GM12878 (cell line): ENCODE measurements around the gene CCDC141. TPM values are rescaled to one million over a fixed set of nuclear protein-coding genes. Genes with fewer than 3 reads are reported as not detected.

Experiments used
- ATAC-seq: fragments of 200-7000 bp; cut with Tn5 transposase; 3 replicates; pipeline ENCODE4 v1.9.1; 2020; ENCODE audit warnings: mild to moderate bottlenecking, moderate library complexity
- BruUV-seq: library from RNA; stranded (reverse); fragments of 400-500 nt; replicated peaks from 2 replicates; lab custom pipeline; 2021; lab: Mats Ljungman, UMichigan
- CTCF ChIA-PET: fragments of 300-600 bp; sonication (Branson Sonifier 250); formaldehyde crosslinking; extraction: SDS; loops from one replicate; lab custom pipeline; 2021; ENCODE audit warnings: inconsistent platforms; lab: Yijun Ruan, JAX
- POLR2A ChIA-PET: fragments of 350-600 bp; formaldehyde crosslinking; extraction: SDS; loops from one replicate; lab custom pipeline; 2021; ENCODE audit warnings: inconsistent platforms; lab: Charles Lee
- RAD21 ChIA-PET: fragments of 300-600 bp; sonication (Branson Sonifier 250); formaldehyde crosslinking; loops from one replicate; lab custom pipeline; 2023; ENCODE audit warnings: antibody characterized with exemption; ENCODE audit not compliant: unreplicated experiment; lab: Charles Lee
- SMC1A ChIA-PET: fragments of 300-600 bp; sonication (Branson Sonifier 250); formaldehyde crosslinking; loops from one replicate; lab custom pipeline; 2023; ENCODE audit not compliant: unreplicated experiment, uncharacterized antibody; lab: Charles Lee
- DNase-seq: peaks from one replicate; pipeline ENCODE4 v3.0.0-alpha.2; 2011; ENCODE audit warnings: low read depth, low spot score
- FAIRE-seq: peaks from 3 replicates; lab custom pipeline; 2011; peaks lifted over from hg19 to GRCh38; lab: Jason Lieb, UNC
- H2AFZ ChIP-seq: 2 replicates; pipeline ENCODE4 v1.6.0; 2011; ENCODE audit warnings: low read depth, low read length, control low read depth; ENCODE audit not compliant: control insufficient read depth
- H3K27ac ChIP-seq: 2 replicates; pipeline ENCODE4 v1.5.1; 2011; ENCODE audit warnings: control low read depth; ENCODE audit not compliant: control insufficient read depth, insufficient read depth
- H3K27me3 ChIP-seq, 2 experiments: replicated peaks in 1 of 2; 2 replicates each; pipeline versions ENCODE4 v1.6.0 to v1.6.1; 2011; ENCODE audit warnings: low read length in 1 of 2; ENCODE audit not compliant: control insufficient read depth in 2 of 2, insufficient read depth in 2 of 2
- H3K36me3 ChIP-seq, 2 experiments: 2 replicates each; pipeline ENCODE4 v1.5.1; 2011; ENCODE audit warnings: low read length in 1 of 2; ENCODE audit not compliant: control insufficient read depth in 2 of 2, insufficient read depth in 2 of 2
- H3K4me1 ChIP-seq: 2 replicates; pipeline ENCODE4 v1.6.1; 2011; ENCODE audit warnings: mild to moderate bottlenecking, low read length, moderate library complexity, mixed read lengths; ENCODE audit not compliant: control insufficient read depth, insufficient read depth
- H3K4me2 ChIP-seq: 2 replicates; pipeline ENCODE4 v1.6.0; 2011; ENCODE audit warnings: control low read depth; ENCODE audit not compliant: control insufficient read depth, insufficient read depth
- H3K4me3 ChIP-seq: fragments of 200-600 bp; sonication (generic); 2 replicates; pipeline ENCODE4 v1.5.1; 2016
- H3K79me2 ChIP-seq: 2 replicates; pipeline ENCODE4 v1.6.0; 2011; ENCODE audit warnings: low read length; ENCODE audit not compliant: control insufficient read depth, insufficient read depth
- H3K9ac ChIP-seq: 2 replicates; pipeline ENCODE4 v1.8.0; 2011; ENCODE audit warnings: low read length, control low read depth, mixed read lengths; ENCODE audit not compliant: control insufficient read depth, insufficient read depth
- H3K9me3 ChIP-seq: replicated peaks from 3 replicates; pipeline ENCODE4 v1.5.1; 2011; ENCODE audit warnings: mild to moderate bottlenecking, low read length; ENCODE audit not compliant: control insufficient read depth, insufficient read depth
- H4K20me1 ChIP-seq: 2 replicates; pipeline ENCODE4 v1.6.0; 2011; ENCODE audit not compliant: control insufficient read depth, insufficient read depth
- BCL11A ChIP-seq: IDR thresholded peaks from 2 replicates; pipeline ENCODE4 v1.6.1; 2011; ENCODE audit warnings: low read depth, low read length
- DPF2 ChIP-seq: fragments of 450-650 bp; IDR thresholded peaks from 2 replicates; pipeline ENCODE4 v1.6.1; 2017; ENCODE audit warnings: mild to moderate bottlenecking
- FOS ChIP-seq: IDR thresholded peaks from 3 replicates; pipeline ENCODE4 v1.6.1; 2011; ENCODE audit warnings: borderline replicate concordance; ENCODE audit not compliant: insufficient read length; ENCODE audit errors: extremely low read depth
- HDGF ChIP-seq: fragments of 450-650 bp; IDR thresholded peaks from 2 replicates; pipeline ENCODE4 v1.6.1; 2016; ENCODE audit warnings: antibody characterized with exemption
- JUND ChIP-seq: IDR thresholded peaks from 2 replicates; pipeline ENCODE4 v1.6.1; 2012; ENCODE audit warnings: low read depth, mild to moderate bottlenecking, low read length, improper control_type of control experiment, moderate library complexity
- PML ChIP-seq: IDR thresholded peaks from 2 replicates; pipeline ENCODE4 v1.6.1; 2012; ENCODE audit warnings: low read length, inconsistent platforms
- RUNX3 ChIP-seq: IDR thresholded peaks from 2 replicates; pipeline ENCODE4 v1.6.1; 2012; ENCODE audit warnings: low read length, inconsistent platforms
- SUPT20H ChIP-seq: IDR thresholded peaks from 2 replicates; pipeline ENCODE4 v1.6.1; 2011; ENCODE audit warnings: low read depth, mild to moderate bottlenecking, low read length, moderate library complexity, borderline replicate concordance; ENCODE audit not compliant: control insufficient read depth
- TCF12 ChIP-seq: IDR thresholded peaks from 2 replicates; pipeline ENCODE4 v1.6.1; 2011; ENCODE audit warnings: low read depth, mild to moderate bottlenecking, low read length
- in situ Hi-C: fragments of 300-500 bp; cut with MboI; formaldehyde crosslinking; loops from 9 replicates; pipeline ENCODE4 v1.14.3; 2018; ENCODE audit warnings: mixed read lengths
- intact Hi-C: fragments of 100-400 bp; cut with micrococcal nuclease; formaldehyde crosslinking; loops from one replicate; pipeline ENCODE4 v1.14.2; 2022; ENCODE audit not compliant: unreplicated experiment
- polyA plus RNA-seq, 11 experiments: library from polyadenylated mRNA; depleted of rRNA in 4 of 11; unstranded in 6 of 11; stranded (reverse) in 5 of 11; fragments of >200 nt; fragmentation: Nextera tagmentation in 4 of 11; fragmentation: Illumina TruSeq in 1 of 11; extraction: Ambion mirVana in 4 of 11; extraction: Trizol in 1 of 11; gene quantifications; 1 replicate in 1 of 11; 2 replicates in 10 of 11; pipeline versions ENCODE4 v1.2.1 to v1.2.3, GENCODE V29; 2011 to 2016; ENCODE audit warnings: inconsistent platforms in 2 of 11, missing spikeins in 2 of 11, low read depth in 1 of 11
- total RNA-seq, 4 experiments: library from RNA; depleted of rRNA in 3 of 4; stranded (reverse); fragments of >200 nt in 3 of 4; fragmentation: Illumina TruSeq in 1 of 4; extraction: Trizol in 1 of 4; gene quantifications; 2 replicates each; pipeline versions ENCODE4 v1.2.1 to v1.2.3, GENCODE V29; 2013 to 2021
- TF ChIP-seq, protein P1 (sequence below): fragments of 450-650 bp; IDR thresholded peaks from 2 replicates; pipeline ENCODE4 v1.6.1; 2016; ENCODE audit warnings: mild to moderate bottlenecking, moderate library complexity, borderline replicate concordance
- TF ChIP-seq, protein P2 (sequence below): IDR thresholded peaks from 2 replicates; pipeline ENCODE4 v1.6.1; 2012; ENCODE audit warnings: low read depth, low read length, improper control_type of control experiment

The CCDC141 gene
- total and polyA plus RNA-seq, 10 of the 15 experiments (the other 5 are each of a cell fraction or from before 2014, with no cell fraction given), result 0.84 to 12.5 (median 3.6) TPM

DNA sequence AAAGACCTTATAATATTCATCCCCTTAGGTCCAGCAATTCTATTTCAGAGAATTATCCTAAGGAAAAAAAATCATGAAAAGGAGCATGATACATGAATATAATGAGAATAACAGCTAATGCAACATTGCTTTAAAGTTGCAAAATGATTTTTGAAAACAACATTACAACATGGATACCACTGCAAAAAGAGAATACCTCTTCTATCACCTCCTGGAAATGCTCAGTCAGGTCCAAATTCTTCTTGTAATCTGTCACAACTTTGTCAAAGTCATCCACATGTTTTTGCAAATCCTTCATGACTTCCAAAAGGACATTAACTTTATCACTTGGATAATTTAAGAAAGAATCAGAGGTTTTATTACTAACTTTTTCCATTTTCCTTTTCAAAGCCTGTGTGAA lies 194.8 kb downstream of the CCDC141 start:
- no peak overlapping the region for H3K27ac ChIP-seq
- ChIA-PET SMC1A (interaction anchor here (0.9 to 1.3 kb wide), 2 partner anchors 10 to 60 kb away, joined by 3 read pairs; no protein-coding TSS in a partner anchor), RAD21 (no interaction called here), POLR2A (no interaction called here)
- intact Hi-C loops, result no loop called here
- BruUV-seq, result no TSS peak
- no peaks in the 10 kb centered on the region for H3K27me3 ChIP-seq
- no peaks in the 10 kb centered on the region for H3K4me1 ChIP-seq
- ATAC-seq, result no peak
- H4K20me1 ChIP-seq, result no peaks in the 10 kb centered on the region
- no peak overlapping the region for H2AFZ ChIP-seq
- H3K9ac ChIP-seq, result no peak overlapping the region
- no peak overlapping the region for H3K4me2 ChIP-seq
- no peaks in the 10 kb centered on the region for H3K79me2 ChIP-seq
- TF ChIP-seq DPF2, result no peak
- TF ChIP-seq HDGF, result no peak
- no peak for TF ChIP-seq FOS
- no peak for TF ChIP-seq JUND
- no peak for TF ChIP-seq TCF12
- TF ChIP-seq, protein P1, sequence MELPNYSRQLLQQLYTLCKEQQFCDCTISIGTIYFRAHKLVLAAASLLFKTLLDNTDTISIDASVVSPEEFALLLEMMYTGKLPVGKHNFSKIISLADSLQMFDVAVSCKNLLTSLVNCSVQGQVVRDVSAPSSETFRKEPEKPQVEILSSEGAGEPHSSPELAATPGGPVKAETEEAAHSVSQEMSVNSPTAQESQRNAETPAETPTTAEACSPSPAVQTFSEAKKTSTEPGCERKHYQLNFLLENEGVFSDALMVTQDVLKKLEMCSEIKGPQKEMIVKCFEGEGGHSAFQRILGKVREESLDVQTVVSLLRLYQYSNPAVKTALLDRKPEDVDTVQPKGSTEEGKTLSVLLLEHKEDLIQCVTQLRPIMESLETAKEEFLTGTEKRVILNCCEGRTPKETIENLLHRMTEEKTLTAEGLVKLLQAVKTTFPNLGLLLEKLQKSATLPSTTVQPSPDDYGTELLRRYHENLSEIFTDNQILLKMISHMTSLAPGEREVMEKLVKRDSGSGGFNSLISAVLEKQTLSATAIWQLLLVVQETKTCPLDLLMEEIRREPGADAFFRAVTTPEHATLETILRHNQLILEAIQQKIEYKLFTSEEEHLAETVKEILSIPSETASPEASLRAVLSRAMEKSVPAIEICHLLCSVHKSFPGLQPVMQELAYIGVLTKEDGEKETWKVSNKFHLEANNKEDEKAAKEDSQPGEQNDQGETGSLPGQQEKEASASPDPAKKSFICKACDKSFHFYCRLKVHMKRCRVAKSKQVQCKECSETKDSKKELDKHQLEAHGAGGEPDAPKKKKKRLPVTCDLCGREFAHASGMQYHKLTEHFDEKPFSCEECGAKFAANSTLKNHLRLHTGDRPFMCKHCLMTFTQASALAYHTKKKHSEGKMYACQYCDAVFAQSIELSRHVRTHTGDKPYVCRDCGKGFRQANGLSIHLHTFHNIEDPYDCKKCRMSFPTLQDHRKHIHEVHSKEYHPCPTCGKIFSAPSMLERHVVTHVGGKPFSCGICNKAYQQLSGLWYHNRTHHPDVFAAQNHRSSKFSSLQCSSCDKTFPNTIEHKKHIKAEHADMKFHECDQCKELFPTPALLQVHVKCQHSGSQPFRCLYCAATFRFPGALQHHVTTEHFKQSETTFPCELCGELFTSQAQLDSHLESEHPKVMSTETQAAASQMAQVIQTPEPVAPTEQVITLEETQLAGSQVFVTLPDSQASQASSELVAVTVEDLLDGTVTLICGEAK, result no peak
- TF ChIP-seq PML, result no peak
- TF ChIP-seq, protein P2, sequence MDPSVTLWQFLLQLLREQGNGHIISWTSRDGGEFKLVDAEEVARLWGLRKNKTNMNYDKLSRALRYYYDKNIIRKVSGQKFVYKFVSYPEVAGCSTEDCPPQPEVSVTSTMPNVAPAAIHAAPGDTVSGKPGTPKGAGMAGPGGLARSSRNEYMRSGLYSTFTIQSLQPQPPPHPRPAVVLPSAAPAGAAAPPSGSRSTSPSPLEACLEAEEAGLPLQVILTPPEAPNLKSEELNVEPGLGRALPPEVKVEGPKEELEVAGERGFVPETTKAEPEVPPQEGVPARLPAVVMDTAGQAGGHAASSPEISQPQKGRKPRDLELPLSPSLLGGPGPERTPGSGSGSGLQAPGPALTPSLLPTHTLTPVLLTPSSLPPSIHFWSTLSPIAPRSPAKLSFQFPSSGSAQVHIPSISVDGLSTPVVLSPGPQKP, result no peak
- no peak for TF ChIP-seq RUNX3
- TF ChIP-seq SUPT20H, result no peak
- TF ChIP-seq BCL11A, result no peak
- TF ChIP-seq, all 136 proteins: peak for 0
- Histone ChIP-seq H3K36me3 (no peaks in the 10 kb centered on the region), H3K9me3 (no peaks in the 10 kb centered on the region), H3K4me3 (no peak overlapping the region)
- CTCF ChIA-PET, result no interaction called here
- in situ Hi-C loops, result no loop called here
- FAIRE-seq (no peak), DNase-seq (no peak)
